Measurements from ENCODE around the gene PLA2G4E.

- TF ChIP-seq CTCF (IDR thresholded peaks at IDR 0.05) (peak; percentile 97 to 99 (median 98)), EP300 (IDR thresholded peaks at IDR 0.05) (no peak)
Measured at GRCh38 chr15:41989573-41990242, 31.1 kb downstream of the PLA2G4E start.
